HCT116 (cell line): Measurements from ENCODE around the gene PHTF1. TPM values are rescaled to one million over a fixed set of nuclear protein-coding genes. Genes with fewer than 3 reads are reported as not detected.

Source experiments
- ATAC-seq: fragments of 200-7000 bp; cut with Tn5 transposase; 2 replicates; pipeline ENCODE4 v1.9.1; 2020; ENCODE audit warnings: mild to moderate bottlenecking, moderate library complexity
- BruUV-seq: library from RNA; stranded (reverse); fragments of 400-500 nt; replicated peaks from 2 replicates; lab custom pipeline; 2021; lab: Mats Ljungman, UMichigan
- CTCF ChIA-PET: fragments of 300-600 bp; sonication (Branson Sonifier 250); formaldehyde crosslinking; loops from one replicate; lab custom pipeline; 2021; ENCODE audit warnings: antibody characterized with exemption; lab: Charles Lee
- POLR2A ChIA-PET: fragments of 300-600, 350-600 bp; sonication (Branson Sonifier 250); formaldehyde crosslinking; loops from one replicate; lab custom pipeline; 2021; ENCODE audit warnings: antibody characterized with exemption; lab: Charles Lee
- RAD21 ChIA-PET, 2 experiments: fragments of 300-600 bp; sonication (Branson Sonifier 250); formaldehyde crosslinking; loops; one replicate each; lab custom pipeline; 2023; ENCODE audit warnings: low total read pairs in 2 of 2; ENCODE audit not compliant: uncharacterized antibody in 2 of 2, unreplicated experiment in 2 of 2, low non-redundant PET in 1 of 2; lab: Charles Lee
- DNase-seq: peaks from one replicate; pipeline ENCODE4 v3.0.0-alpha.2; 2010; ENCODE audit warnings: low read depth, low spot score
- H2AFZ ChIP-seq: fragments of 200-600 bp; shearing (Covaris generic), sonication (generic); 2 replicates; pipeline ENCODE4 v1.6.1; 2017; ENCODE audit warnings: low read depth, mixed run types, mixed read lengths, antibody characterized with exemption, low read length; ENCODE audit not compliant: poor library complexity, severe bottlenecking
- H3K27ac ChIP-seq: 2 replicates; pipeline ENCODE4 v1.5.1; 2012; ENCODE audit warnings: low read depth, low read length
- H3K27me3 ChIP-seq: fragments of 200-600 bp; sonication (generic); 2 replicates; pipeline ENCODE4 v1.6.1; 2016; ENCODE audit warnings: mixed run types, low read length, mixed read lengths; ENCODE audit not compliant: insufficient read depth
- H3K36me3 ChIP-seq, 2 experiments: fragments of 200-500 bp in 1 of 2; fragments of 200-600 bp in 1 of 2; sonication (Bioruptor generic) in 1 of 2; sonication (generic) in 1 of 2; 2 replicates each; pipeline versions ENCODE4 v1.5.1 to v1.6.1; 2014 to 2016; ENCODE audit warnings: low read length in 2 of 2, inconsistent platforms in 1 of 2, mixed read lengths in 1 of 2, mixed run types in 1 of 2; ENCODE audit not compliant: insufficient read depth in 2 of 2, control insufficient read depth in 1 of 2
- H3K4me1 ChIP-seq, 2 experiments: fragments of 200-600 bp in 1 of 2; sonication (generic) in 1 of 2; 2 replicates each; pipeline versions ENCODE4 v1.5.1 to v1.6.1; 2012 to 2017; ENCODE audit warnings: low read length in 2 of 2, inconsistent platforms in 1 of 2, mild to moderate bottlenecking in 1 of 2, mixed read lengths in 1 of 2, mixed run types in 1 of 2, moderate library complexity in 1 of 2; ENCODE audit not compliant: insufficient read depth in 2 of 2, control insufficient read depth in 1 of 2
- H3K4me2 ChIP-seq: fragments of 200-600 bp; sonication (generic); 2 replicates; pipeline ENCODE4 v1.6.1; 2017; ENCODE audit warnings: mixed run types, low read length, mixed read lengths
- H3K4me3 ChIP-seq, 2 experiments: fragments of 200-600 bp in 1 of 2; sonication (generic) in 1 of 2; replicated peaks in 1 of 2; 2 replicates each; pipeline ENCODE4 v1.5.1; 2011 to 2016; ENCODE audit warnings: low read length in 2 of 2, control low read depth in 1 of 2, low read depth in 1 of 2, mild to moderate bottlenecking in 1 of 2, mixed read lengths in 1 of 2, mixed run types in 1 of 2
- H3K79me2 ChIP-seq: fragments of 200-600 bp; sonication (generic); 2 replicates; pipeline ENCODE4 v1.6.1; 2017; ENCODE audit warnings: mild to moderate bottlenecking, mixed run types, low read length, moderate library complexity, mixed read lengths; ENCODE audit not compliant: insufficient read depth
- H3K9ac ChIP-seq: fragments of 200-600 bp; sonication (generic); 2 replicates; pipeline ENCODE4 v1.6.1; 2016; ENCODE audit warnings: low read length, mixed read lengths
- H3K9me2 ChIP-seq: fragments of 200-600 bp; sonication (generic), shearing (Covaris generic); 2 replicates; pipeline ENCODE4 v1.6.1; 2017; ENCODE audit warnings: mixed run types, mild to moderate bottlenecking, moderate library complexity; ENCODE audit not compliant: insufficient read depth
- H3K9me3 ChIP-seq, 2 experiments: fragments of 200-500 bp in 1 of 2; fragments of 200-600 bp in 1 of 2; sonication (Bioruptor generic) in 1 of 2; sonication (generic) in 1 of 2; 2 replicates each; pipeline ENCODE4 v1.6.1; 2014 to 2017; ENCODE audit warnings: low read length in 2 of 2, mixed read lengths in 2 of 2, inconsistent platforms in 1 of 2, low read depth in 1 of 2, mild to moderate bottlenecking in 1 of 2, mixed run types in 1 of 2, moderate library complexity in 1 of 2; ENCODE audit not compliant: control insufficient read depth in 1 of 2, insufficient read depth in 1 of 2
- H4K20me1 ChIP-seq: fragments of 200-600 bp; sonication (generic), shearing (Covaris generic); 2 replicates; pipeline ENCODE4 v1.6.1; 2017; ENCODE audit warnings: mixed run types, mild to moderate bottlenecking, moderate library complexity; ENCODE audit not compliant: insufficient read depth
- EZH2phosphoT487 ChIP-seq: fragments of 200-600 bp; IDR thresholded peaks from 2 replicates; pipeline ENCODE4 v1.6.1; 2018; ENCODE audit warnings: antibody characterized with exemption, borderline replicate concordance
- JUND ChIP-seq: IDR thresholded peaks from 2 replicates; pipeline ENCODE4 v1.6.1; 2012
- RAD21 ChIP-seq: IDR thresholded peaks from 2 replicates; pipeline ENCODE4 v1.6.1; 2012; ENCODE audit warnings: low read depth, mild to moderate bottlenecking
- SIN3A ChIP-seq: IDR thresholded peaks from 2 replicates; pipeline ENCODE4 v1.6.1; 2012; ENCODE audit warnings: low read depth
- SP1 ChIP-seq: IDR thresholded peaks from 2 replicates; pipeline ENCODE4 v1.6.1; 2012; ENCODE audit warnings: low read depth
- ZNF274 ChIP-seq: fragments of 200-500 bp; sonication (Bioruptor generic); IDR thresholded peaks from 2 replicates; pipeline ENCODE4 v1.6.1; 2014; ENCODE audit warnings: mild to moderate bottlenecking, low read depth, low read length, inconsistent platforms
- intact Hi-C: fragments of 100-400 bp; cut with micrococcal nuclease; formaldehyde crosslinking; loops from 2 replicates; pipeline ENCODE4 v1.10.0; 2022
- total RNA-seq: library from RNA; stranded (reverse); gene quantifications from one replicate; pipeline ENCODE4 v1.2.1, GENCODE V29; 2021; ENCODE audit not compliant: unreplicated experiment
- TF ChIP-seq, protein P1 (sequence below): IDR thresholded peaks from 2 replicates; pipeline ENCODE4 v1.6.1; 2012; ENCODE audit warnings: low read depth
- TF ChIP-seq, protein P2 (sequence below): IDR thresholded peaks from 2 replicates; pipeline ENCODE4 v1.6.1; 2012

The PHTF1 gene
- total RNA-seq, 1 experiment from 2014 or later = 11.4 TPM

DNA sequence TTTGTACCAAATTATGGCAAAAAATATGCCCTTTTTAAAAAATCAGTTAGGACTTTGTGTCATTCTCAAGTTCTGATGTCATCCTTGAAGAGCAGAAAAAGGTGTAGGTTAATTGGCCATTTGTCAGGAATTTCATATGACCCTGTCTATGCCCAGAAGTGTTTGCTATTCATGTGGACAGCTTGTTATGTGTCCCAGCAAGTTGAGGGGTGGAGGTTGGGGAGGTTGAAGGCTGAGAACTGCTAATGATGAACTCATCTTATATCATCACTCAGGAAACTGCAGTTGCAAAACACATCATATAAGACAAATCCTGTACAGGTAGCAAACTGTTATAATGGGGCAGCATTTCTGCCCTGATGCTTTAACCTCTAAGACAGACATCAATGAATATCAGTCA is 106.5 kb downstream of the PHTF1 start:
- DNase-seq = no peak
- no peak for TF ChIP-seq JUND
- TF ChIP-seq RAD21 = no peak
- TF ChIP-seq, protein P1, sequence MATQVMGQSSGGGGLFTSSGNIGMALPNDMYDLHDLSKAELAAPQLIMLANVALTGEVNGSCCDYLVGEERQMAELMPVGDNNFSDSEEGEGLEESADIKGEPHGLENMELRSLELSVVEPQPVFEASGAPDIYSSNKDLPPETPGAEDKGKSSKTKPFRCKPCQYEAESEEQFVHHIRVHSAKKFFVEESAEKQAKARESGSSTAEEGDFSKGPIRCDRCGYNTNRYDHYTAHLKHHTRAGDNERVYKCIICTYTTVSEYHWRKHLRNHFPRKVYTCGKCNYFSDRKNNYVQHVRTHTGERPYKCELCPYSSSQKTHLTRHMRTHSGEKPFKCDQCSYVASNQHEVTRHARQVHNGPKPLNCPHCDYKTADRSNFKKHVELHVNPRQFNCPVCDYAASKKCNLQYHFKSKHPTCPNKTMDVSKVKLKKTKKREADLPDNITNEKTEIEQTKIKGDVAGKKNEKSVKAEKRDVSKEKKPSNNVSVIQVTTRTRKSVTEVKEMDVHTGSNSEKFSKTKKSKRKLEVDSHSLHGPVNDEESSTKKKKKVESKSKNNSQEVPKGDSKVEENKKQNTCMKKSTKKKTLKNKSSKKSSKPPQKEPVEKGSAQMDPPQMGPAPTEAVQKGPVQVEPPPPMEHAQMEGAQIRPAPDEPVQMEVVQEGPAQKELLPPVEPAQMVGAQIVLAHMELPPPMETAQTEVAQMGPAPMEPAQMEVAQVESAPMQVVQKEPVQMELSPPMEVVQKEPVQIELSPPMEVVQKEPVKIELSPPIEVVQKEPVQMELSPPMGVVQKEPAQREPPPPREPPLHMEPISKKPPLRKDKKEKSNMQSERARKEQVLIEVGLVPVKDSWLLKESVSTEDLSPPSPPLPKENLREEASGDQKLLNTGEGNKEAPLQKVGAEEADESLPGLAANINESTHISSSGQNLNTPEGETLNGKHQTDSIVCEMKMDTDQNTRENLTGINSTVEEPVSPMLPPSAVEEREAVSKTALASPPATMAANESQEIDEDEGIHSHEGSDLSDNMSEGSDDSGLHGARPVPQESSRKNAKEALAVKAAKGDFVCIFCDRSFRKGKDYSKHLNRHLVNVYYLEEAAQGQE = no peak
- no peak for TF ChIP-seq ZNF274
- TF ChIP-seq, protein P2, sequence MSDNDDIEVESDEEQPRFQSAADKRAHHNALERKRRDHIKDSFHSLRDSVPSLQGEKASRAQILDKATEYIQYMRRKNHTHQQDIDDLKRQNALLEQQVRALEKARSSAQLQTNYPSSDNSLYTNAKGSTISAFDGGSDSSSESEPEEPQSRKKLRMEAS = no peak
- no peak for TF ChIP-seq SIN3A
- TF ChIP-seq SP1 = no peak
- no peak for TF ChIP-seq EZH2phosphoT487
- TF ChIP-seq, all 23 proteins: peak for 0

More for the DNA sequence above, 106.5 kb downstream of the PHTF1 start:
- Histone ChIP-seq H3K27me3 (no peaks in the 10 kb centered on the region), H3K4me3 (no peak overlapping the region), H4K20me1 (no peaks in the 10 kb centered on the region), H3K9me3 (no peaks in the 10 kb centered on the region), H3K79me2 (no peaks in the 10 kb centered on the region), H3K4me1 (no peaks in the 10 kb centered on the region), H2AFZ (no peak overlapping the region), H3K9ac (no peak overlapping the region), H3K4me2 (no peak overlapping the region), H3K36me3 (no peaks in the 10 kb centered on the region), H3K9me2 (no peaks in the 10 kb centered on the region), H3K27ac (no peak overlapping the region)
- intact Hi-C loops = no loop called here
- CTCF ChIA-PET = no interaction called here
- RAD21 ChIA-PET = no interaction called here
- BruUV-seq = no TSS peak
- no peak for ATAC-seq
- POLR2A ChIA-PET = no interaction called here
